Thoracic aorta (tissue), 2 donors: Measurements from ENCODE around the gene KHDRBS1. TPM values are rescaled to one million over a fixed set of nuclear protein-coding genes. Genes with fewer than 3 reads are reported as not detected.
"Not testable (repeated sequence)": the region's sequence is repeated elsewhere in the genome, so short reads cannot be mapped to it uniquely, and the experiment has no call there.

Experiments
- ATAC-seq: fragments of 150-250 bp; one replicate; pipeline ENCODE4 v1.8.0; 2017; ENCODE audit warnings: low read depth; ENCODE audit not compliant: insufficient number of reproducible peaks, low FRiP score
- DNase-seq: peaks from one replicate; pipeline ENCODE4 v3.0.0-alpha.2; 2020; ENCODE audit warnings: low spot score
- H3K27ac ChIP-seq, 2 donors: fragments of 200-600 bp; sonication (generic); 1 replicate in 1 of 2; 2 replicates in 1 of 2; pipeline ENCODE4 v1.5.1; 2016; ENCODE audit warnings: mild to moderate bottlenecking in 2 of 2, moderate library complexity in 2 of 2
- H3K27me3 ChIP-seq: fragments of 200-600 bp; sonication (generic); replicated peaks from 2 replicates; pipeline ENCODE4 v1.6.0; 2016; ENCODE audit warnings: mild to moderate bottlenecking; ENCODE audit not compliant: insufficient read depth
- H3K36me3 ChIP-seq: fragments of 200-600 bp; sonication (generic); one replicate; pipeline ENCODE4 v1.5.1; 2016
- H3K4me1 ChIP-seq, 2 donors: fragments of 200-600 bp; sonication (generic); 1 replicate in 1 of 2; 2 replicates in 1 of 2; pipeline versions ENCODE4 v1.5.1 to v1.6.0; 2016; ENCODE audit warnings: low read depth in 2 of 2, mild to moderate bottlenecking in 1 of 2; ENCODE audit not compliant: control insufficient read depth in 1 of 2
- H3K4me3 ChIP-seq: fragments of 200-600 bp; sonication (generic); 2 replicates; pipeline ENCODE4 v1.5.1; 2016; ENCODE audit warnings: mild to moderate bottlenecking
- H3K9me3 ChIP-seq: fragments of 200-600 bp; sonication (generic); 2 replicates; pipeline ENCODE4 v1.5.1; 2016
- total RNA-seq, 2 donors: library from RNA; depleted of rRNA; stranded (reverse); fragments of >200 nt; gene quantifications; one replicate each; pipeline versions ENCODE4 v1.1.0 to v1.2.3, GENCODE V29; 2016
- TF ChIP-seq, protein P1 (sequence below): fragments of 200-600 bp; sonication (generic); IDR thresholded peaks from one replicate; pipeline ENCODE4 v1.5.1; 2019; ENCODE audit warnings: antibody characterized with exemption

KHDRBS1 gene
- total RNA-seq, 2 donors from 2014 or later: 45.5 to 82.6 TPM

DNA sequence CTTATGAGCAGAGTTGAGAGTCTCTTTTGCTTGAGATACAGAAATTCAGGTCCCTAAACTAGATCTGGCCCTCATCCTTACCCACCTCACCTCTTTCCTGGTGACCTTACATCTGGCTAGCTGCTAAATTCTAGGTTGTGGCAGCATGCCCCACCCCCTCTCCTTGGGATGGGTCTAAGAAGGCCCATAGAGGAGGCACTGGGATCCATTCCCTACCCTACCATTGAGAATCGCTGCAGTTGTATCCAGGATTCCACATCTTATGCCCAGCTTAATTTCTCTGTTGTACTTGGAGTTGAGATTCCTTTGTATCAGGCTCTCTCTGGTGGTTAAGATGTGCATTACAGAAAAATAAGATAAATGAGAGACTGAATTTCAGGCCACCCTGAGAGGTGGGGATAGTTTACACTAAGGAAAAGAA lies 49.6 kb downstream of the KHDRBS1 start:
- peak; percentile 47 for ATAC-seq
- Histone ChIP-seq H3K4me3 (no peak overlapping the region), H3K27me3 (no peaks in the 10 kb centered on the region), H3K36me3 (peaks cover 25% of the 10 kb centered on the region), H3K27ac (peak overlapping the region; percentile 79 to 82), H3K9me3 (no peaks in the 10 kb centered on the region), H3K4me1 (peaks cover 22 to 48% of the 10 kb centered on the region in 2 donors)
- no peak for DNase-seq
- TF ChIP-seq, protein P1, sequence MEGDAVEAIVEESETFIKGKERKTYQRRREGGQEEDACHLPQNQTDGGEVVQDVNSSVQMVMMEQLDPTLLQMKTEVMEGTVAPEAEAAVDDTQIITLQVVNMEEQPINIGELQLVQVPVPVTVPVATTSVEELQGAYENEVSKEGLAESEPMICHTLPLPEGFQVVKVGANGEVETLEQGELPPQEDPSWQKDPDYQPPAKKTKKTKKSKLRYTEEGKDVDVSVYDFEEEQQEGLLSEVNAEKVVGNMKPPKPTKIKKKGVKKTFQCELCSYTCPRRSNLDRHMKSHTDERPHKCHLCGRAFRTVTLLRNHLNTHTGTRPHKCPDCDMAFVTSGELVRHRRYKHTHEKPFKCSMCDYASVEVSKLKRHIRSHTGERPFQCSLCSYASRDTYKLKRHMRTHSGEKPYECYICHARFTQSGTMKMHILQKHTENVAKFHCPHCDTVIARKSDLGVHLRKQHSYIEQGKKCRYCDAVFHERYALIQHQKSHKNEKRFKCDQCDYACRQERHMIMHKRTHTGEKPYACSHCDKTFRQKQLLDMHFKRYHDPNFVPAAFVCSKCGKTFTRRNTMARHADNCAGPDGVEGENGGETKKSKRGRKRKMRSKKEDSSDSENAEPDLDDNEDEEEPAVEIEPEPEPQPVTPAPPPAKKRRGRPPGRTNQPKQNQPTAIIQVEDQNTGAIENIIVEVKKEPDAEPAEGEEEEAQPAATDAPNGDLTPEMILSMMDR: peak; percentile 70

DNA sequence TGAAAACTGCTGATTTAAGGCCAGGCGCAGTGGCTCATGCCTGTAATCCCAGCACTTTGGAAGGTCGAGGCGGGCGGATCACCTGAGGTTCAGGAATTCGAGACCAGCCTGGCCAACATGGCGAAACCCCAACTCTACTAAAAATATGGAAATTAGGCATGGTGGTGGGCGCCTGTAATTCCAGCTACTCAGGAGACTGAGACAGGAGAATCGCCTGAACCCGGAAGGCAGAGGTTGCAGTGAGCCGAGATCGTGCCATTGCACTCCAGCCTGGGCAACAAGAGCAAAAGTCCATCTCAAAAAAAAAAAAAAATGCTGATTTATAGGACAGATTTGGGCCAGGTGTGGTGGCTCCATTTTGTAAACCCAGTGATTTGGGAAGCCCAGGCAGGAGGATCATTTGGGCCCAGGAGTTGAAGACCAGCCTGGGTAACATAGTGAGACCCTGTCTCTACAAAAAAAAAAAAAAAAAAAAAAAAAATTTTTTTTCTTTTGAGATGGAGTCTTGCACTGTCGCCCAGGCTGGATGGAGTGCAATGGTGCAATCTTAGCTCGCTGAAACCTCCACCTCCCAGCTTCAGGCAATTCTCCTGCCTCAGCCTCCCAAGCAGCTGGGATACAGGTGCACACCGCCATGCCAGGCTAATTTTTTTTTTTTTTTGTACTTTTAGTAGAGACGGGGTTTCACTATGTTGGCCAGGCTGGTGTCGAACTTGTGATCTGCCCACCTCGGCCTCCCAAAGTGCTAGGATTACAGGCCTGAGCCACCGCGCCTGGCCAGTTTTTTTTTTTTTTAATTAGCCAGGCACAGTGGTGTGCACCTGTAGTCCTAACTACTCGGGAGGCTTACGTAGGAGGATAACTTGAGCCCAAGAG lies 52.2 kb downstream of the KHDRBS1 start:
- H3K27me3 ChIP-seq, DNase-seq, ATAC-seq, H3K9me3 ChIP-seq, H3K36me3 ChIP-seq: not testable (repeated sequence)
- Histone ChIP-seq H3K4me3 (peak overlapping the region; percentile 26), H3K27ac (peak overlapping the region; percentile 25 to 68), H3K4me1 (peaks cover 22 to 52% of the 10 kb centered on the region in 2 donors)

DNA sequence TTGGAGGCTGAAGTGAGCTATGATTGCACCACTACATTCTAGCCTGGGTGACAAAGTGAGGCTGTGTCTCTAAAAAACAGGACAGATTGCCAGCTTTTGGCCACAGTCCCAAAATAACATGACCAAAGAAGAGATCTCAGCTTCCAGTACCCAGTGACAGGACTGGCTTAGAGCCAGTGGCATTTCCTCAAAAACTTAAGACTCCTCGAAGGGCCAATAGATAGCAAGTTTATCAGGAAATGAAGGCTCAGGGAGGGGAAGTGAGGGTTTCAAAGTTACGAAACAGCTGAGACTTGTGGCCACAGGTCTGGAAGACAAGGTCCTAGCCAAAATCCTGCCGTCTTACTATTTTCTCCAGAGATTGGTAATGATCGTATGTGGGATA lies 52.8 kb downstream of the KHDRBS1 start:
- Histone ChIP-seq H3K9me3 (no peaks in the 10 kb centered on the region), H3K4me1 (peaks cover 24 to 56% of the 10 kb centered on the region in 2 donors), H3K36me3 (no peaks in the 10 kb centered on the region), H3K27me3 (no peaks in the 10 kb centered on the region), H3K27ac (peak overlapping the region; percentile 25 to 68), H3K4me3 (peak overlapping the region; percentile 26)
- ATAC-seq (peak; percentile 31), DNase-seq (peak; percentile 88)
- TF ChIP-seq, protein P1: no peak

DNA sequence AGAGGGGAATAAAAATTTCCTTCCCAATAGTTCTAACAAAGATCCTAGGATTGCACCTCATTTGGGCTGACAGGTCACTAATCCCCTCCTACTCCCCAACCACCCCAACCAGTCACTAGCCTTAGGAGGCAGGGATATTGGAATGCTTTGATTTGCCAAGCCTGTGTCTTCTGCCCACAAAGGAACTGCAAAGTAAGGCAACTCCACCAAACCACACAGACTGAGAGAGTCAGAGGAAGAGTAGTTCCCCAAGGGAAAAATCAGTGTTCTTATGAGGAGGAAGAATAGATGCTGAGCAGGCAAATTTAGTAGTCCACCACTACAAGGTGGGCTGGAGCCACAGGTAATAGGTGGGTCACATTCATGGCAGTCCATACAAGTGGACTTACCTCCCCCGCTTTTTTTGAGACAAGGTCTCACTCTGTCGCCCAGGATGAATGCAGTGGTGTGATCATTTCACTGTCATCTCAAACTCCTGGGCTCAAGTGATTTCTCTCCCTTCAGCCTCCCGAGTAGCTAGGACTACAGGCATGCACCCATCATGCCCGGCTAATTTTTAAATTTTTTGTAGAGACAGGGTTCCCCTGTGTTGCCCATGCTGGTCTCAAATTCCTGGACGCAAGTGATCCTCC lies 55.4 kb downstream of the KHDRBS1 start:
- Histone ChIP-seq H3K36me3 (no peaks in the 10 kb centered on the region), H3K27me3 (no peaks in the 10 kb centered on the region), H3K4me1 (peaks cover 28 to 54% of the 10 kb centered on the region in 2 donors), H3K27ac (no peak overlapping the region), H3K4me3 (no peak overlapping the region), H3K9me3 (no peaks in the 10 kb centered on the region)
- TF ChIP-seq, protein P1: no peak
- DNase-seq (no peak), ATAC-seq (no peak)

DNA sequence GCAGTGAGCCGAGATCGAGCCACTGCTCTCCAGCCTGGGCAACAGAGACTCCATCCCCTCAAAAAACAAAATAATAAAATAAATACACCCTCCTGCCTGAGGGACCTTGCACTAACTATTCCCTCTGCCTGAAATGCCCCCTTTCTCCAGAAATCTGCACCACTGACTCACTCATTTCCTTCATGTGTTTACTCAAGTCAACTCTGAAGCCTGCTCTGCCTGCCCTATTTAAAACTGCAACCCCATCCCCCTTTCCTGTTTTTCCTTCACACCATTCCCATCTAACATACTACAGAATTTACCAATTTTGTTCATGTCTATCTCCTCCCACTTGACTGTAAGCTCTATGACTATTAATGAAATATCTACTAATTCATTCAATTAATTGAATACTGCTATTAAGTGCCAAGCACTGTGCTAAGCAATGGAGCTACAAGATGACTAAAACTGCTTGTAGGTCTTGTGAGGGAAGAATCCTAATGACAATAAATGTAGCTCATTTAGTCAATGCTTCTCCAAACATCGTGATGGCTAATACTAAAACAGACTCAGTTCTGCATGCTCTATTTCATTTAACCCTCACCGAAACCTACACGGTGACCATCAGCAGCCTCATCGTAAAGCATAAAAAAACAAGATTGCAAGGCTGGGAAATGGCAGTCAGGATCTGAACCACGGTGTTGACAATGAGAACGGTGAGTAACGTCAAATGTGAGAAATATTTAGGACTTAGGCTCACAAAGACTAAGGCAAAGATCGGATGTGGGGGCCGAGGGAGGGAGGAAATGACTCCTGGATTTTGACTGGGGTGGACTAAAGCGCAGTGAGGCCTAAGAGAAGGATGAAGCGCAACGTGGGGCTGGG lies 58.3 kb downstream of the KHDRBS1 start:
- H3K9me3 ChIP-seq: no peaks in the 10 kb centered on the region
- no peak for DNase-seq
- ATAC-seq: no peak
- TF ChIP-seq, protein P1: no peak
- H3K27ac ChIP-seq: peak overlapping the region; percentile 81 to 94
- peaks cover 19 to 44% of the 10 kb centered on the region in 2 donors for H3K4me1 ChIP-seq
- peaks cover 9% of the 10 kb centered on the region for H3K36me3 ChIP-seq
- peak overlapping the region; percentile 85 for H3K4me3 ChIP-seq
- H3K27me3 ChIP-seq: no peaks in the 10 kb centered on the region
